ENCODE measurements around the gene DIP2B. TPM values are rescaled to one million over a fixed set of nuclear protein-coding genes. Genes with fewer than 3 reads are reported as not detected.

DIP2B gene
- total and polyA plus RNA-seq, 8 donors: 2.7 to 136 (median 8.9) TPM

DNA sequence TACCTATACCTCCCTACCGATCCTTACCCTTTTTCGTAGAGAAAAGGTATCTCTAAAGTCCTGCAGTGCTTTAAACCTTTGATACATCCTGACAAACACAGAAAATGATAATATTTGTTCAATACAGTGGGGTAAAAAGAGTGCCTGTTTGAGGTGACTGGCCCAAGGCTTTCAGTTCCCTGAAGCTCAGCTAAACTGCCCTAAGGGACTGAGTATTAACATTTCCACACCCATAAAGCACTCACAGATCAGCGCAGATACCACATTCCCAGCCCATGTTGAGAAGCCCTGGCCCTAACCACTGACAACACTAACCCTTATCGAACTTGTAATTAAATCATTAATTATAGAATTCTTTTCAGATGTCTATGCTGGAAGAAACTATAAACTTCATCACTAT, 108.7 kb downstream of the DIP2B start:
- H3K27me3 ChIP-seq: no peaks in the 10 kb centered on the region
- peaks cover 3 to 47% (median 27%) of the 10 kb centered on the region in 4 donors for H3K4me1 ChIP-seq
- WGBS, 5 donors: 64 to 85% (median 78%) methylated on average over 4 of the region's 4 CpGs
- H3K9me3 ChIP-seq: no peaks in the 10 kb centered on the region
- H3K36me3 ChIP-seq: no peaks in the 10 kb centered on the region
- TF ChIP-seq, protein P1, sequence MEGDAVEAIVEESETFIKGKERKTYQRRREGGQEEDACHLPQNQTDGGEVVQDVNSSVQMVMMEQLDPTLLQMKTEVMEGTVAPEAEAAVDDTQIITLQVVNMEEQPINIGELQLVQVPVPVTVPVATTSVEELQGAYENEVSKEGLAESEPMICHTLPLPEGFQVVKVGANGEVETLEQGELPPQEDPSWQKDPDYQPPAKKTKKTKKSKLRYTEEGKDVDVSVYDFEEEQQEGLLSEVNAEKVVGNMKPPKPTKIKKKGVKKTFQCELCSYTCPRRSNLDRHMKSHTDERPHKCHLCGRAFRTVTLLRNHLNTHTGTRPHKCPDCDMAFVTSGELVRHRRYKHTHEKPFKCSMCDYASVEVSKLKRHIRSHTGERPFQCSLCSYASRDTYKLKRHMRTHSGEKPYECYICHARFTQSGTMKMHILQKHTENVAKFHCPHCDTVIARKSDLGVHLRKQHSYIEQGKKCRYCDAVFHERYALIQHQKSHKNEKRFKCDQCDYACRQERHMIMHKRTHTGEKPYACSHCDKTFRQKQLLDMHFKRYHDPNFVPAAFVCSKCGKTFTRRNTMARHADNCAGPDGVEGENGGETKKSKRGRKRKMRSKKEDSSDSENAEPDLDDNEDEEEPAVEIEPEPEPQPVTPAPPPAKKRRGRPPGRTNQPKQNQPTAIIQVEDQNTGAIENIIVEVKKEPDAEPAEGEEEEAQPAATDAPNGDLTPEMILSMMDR (IDR thresholded peaks at IDR 0.05): no peak
- no peak for TF ChIP-seq POLR2A (IDR thresholded peaks at IDR 0.05)
- TF ChIP-seq POLR2AphosphoS5 (IDR thresholded peaks at IDR 0.05): no peak
- no peak for TF ChIP-seq EP300 (IDR thresholded peaks at IDR 0.05)
- DNase-seq: no peak
- no peak overlapping the region for H3K27ac ChIP-seq
- intact Hi-C loops (cut with DNase I; ENCODE audit: low total_unique reads): no loop called here
- no peak overlapping the region for H3K4me3 ChIP-seq

DNA sequence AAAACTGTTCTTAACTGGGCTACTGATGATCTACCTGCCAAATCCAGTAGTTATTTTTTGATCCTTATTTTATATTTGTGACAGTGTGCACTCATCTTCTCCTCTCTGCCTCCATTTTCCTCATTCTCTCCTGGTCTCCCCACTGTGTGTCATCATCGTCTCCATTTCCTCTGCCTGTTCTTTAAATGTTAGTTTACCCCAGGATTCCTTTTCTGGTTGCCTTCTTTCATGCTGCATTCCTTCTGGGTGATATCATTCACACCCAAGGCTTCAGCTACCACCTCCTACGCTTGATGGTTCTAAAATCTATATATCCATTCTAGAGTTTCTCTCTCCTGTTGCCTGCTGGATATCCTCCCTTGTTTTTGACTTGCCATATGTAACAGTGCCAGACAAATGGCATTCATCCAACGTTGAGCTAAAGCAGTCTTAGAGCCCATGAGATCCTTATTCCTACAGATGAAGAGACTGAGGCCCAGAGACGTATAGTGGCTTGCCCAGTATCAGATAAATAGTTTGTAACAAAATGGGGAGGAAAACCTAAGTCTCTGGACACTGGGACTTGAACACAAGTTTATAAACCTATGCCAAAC, 109.5 kb downstream of the DIP2B start:
- no peak for DNase-seq
- no peak overlapping the region for H3K27ac ChIP-seq

DNA sequence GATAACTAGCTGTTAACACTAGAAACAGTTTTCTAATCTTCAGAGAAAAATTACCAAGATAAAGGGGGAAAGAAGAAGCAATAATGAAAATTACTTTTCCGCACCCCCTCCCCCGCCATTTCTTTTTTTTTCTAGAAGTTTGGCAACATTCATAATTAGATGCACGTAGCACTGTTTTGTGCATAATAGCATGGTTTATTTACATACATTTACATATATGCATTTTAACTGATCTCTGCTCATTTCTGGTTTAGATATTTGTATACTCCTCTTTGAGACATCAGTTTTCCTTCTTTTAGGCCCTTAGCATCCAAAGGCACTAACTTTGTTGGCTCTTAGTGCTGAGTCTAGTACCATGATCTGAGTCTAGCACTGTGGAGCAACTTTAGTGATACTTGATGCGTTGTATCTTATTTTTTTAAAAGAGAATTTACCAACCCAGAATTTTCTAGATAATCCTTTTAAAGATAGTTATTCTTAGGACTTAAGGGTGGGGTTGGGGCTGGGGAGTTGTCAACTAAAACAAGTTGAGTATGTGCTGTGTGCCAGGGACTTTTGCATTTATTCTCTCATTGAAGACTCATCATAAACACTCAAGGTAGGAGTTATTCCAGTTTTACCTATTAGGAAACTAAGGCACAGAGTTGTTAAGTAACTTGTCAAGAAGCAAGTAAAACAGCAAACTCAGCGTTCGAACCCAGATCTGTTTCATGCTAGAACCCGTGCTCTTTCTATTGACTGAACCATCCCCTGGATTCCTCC, 110.5 kb downstream of the DIP2B start:
- Histone ChIP-seq H3K27ac (no peak overlapping the region), H3K4me1 (peaks cover 7 to 64% (median 43%) of the 10 kb centered on the region in 4 donors), H3K9me3 (no peaks in the 10 kb centered on the region), H3K27me3 (no peaks in the 10 kb centered on the region), H3K4me3 (no peak overlapping the region), H3K36me3 (no peaks in the 10 kb centered on the region)
- WGBS, 5 donors: 86 to 96% (median 93%) methylated on average over 7 of the region's 7 CpGs
- intact Hi-C loops (cut with DNase I; ENCODE audit: low total_unique reads): no loop called here
- TF ChIP-seq EP300 (IDR thresholded peaks at IDR 0.05) (no peak), POLR2A (IDR thresholded peaks at IDR 0.05) (no peak), POLR2AphosphoS5 (IDR thresholded peaks at IDR 0.05) (no peak)
- TF ChIP-seq, protein P1 (IDR thresholded peaks at IDR 0.05): no peak
- DNase-seq: no peak

More for the DNA sequence above, 109.5 kb downstream of the DIP2B start:
- Histone ChIP-seq H3K4me1 (peaks cover 3 to 55% (median 34%) of the 10 kb centered on the region in 4 donors), H3K36me3 (no peaks in the 10 kb centered on the region), H3K27me3 (no peaks in the 10 kb centered on the region), H3K9me3 (no peaks in the 10 kb centered on the region), H3K4me3 (no peak overlapping the region)
- 62 to 82% (median 74%) methylated on average over 4 of the region's 4 CpGs for WGBS, 5 donors
- intact Hi-C loops (cut with DNase I; ENCODE audit: low total_unique reads): no loop called here
- TF ChIP-seq EP300 (IDR thresholded peaks at IDR 0.05) (no peak), POLR2A (IDR thresholded peaks at IDR 0.05) (no peak), POLR2AphosphoS5 (IDR thresholded peaks at IDR 0.05) (no peak)
- TF ChIP-seq, protein P1 (IDR thresholded peaks at IDR 0.05): no peak

DNA sequence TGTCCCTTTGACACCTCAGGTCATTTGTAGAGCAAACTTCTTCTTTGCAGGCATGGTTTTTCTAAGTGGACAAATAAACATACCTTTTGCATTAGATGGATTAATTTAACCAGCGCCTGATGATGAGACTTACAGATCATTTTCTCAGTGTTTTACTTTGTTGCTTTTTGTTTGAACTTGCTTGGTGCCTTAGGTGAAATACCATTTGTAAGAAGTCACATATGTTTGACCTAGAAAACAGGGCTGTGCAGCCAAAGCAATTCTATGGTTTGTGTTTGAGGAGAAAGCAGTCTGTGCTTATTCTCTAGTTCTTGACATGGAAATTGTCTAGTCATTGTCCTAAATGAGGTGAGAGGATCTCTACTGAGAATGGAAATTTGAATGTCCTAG, 111.1 kb downstream of the DIP2B start:
- 83 to 93% (median 90%) methylated on average over 1 of the region's 1 CpG for WGBS, 5 donors
- no peaks in the 10 kb centered on the region for H3K36me3 ChIP-seq
- intact Hi-C loops (cut with DNase I; ENCODE audit: low total_unique reads): no loop called here

DNA sequence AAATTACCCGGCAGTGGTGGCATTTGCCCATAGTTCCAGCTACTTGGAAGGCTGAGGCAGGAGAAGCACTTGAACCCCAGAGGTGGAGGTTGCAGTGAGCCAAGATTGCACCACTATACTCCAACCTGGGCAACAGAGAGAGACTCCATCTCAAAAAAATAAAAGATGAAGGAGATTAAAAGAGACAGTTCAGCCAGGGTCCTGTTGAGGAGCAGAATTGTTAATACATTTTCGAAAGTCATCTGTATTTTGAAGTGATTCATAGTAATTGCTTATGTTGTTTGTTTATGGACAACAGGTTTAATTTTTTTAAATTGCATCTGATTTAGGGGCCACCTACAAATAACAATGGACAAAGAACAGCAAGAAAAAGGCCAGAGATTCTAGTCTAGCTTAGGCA, 112.9 kb downstream of the DIP2B start:
- TF ChIP-seq, protein P1 (IDR thresholded peaks at IDR 0.05): no peak
- H3K36me3 ChIP-seq: no peaks in the 10 kb centered on the region
- peaks cover 19 to 79% (median 59%) of the 10 kb centered on the region in 4 donors for H3K4me1 ChIP-seq
- no peak overlapping the region for H3K27ac ChIP-seq
- no peaks in the 10 kb centered on the region for H3K9me3 ChIP-seq
- WGBS, 5 donors: 46 to 84% (median 50%) methylated on average over 2 of the region's 2 CpGs
- intact Hi-C loops (cut with DNase I; ENCODE audit: low total_unique reads): no loop called here
- H3K4me3 ChIP-seq: no peak overlapping the region
- no peaks in the 10 kb centered on the region for H3K27me3 ChIP-seq
- no peak for DNase-seq

More for the DNA sequence above, 111.1 kb downstream of the DIP2B start:
- H3K4me3 ChIP-seq: no peak overlapping the region
- TF ChIP-seq POLR2A (IDR thresholded peaks at IDR 0.05): no peak
- no peaks in the 10 kb centered on the region for H3K9me3 ChIP-seq
- no peak overlapping the region for H3K27ac ChIP-seq
- H3K4me1 ChIP-seq: peaks cover 12 to 66% (median 48%) of the 10 kb centered on the region in 4 donors
- no peaks in the 10 kb centered on the region for H3K27me3 ChIP-seq
- no peak for DNase-seq

Data from stomach (tissue), 9 donors.